HUES64 (cell line): ENCODE data around the gene LDHA.

Source experiments
- H3K27ac ChIP-seq: 2 replicates; pipeline ENCODE4 v1.7.0; 2013; ENCODE audit warnings: low read depth, low read length, inconsistent platforms
- H3K27me3 ChIP-seq: 2 replicates; pipeline ENCODE4 v1.6.1; 2013; ENCODE audit warnings: mild to moderate bottlenecking, low read length; ENCODE audit not compliant: insufficient read depth
- H3K36me3 ChIP-seq: 2 replicates; pipeline ENCODE4 v1.6.1; 2013; ENCODE audit warnings: mild to moderate bottlenecking, low read length; ENCODE audit not compliant: insufficient read depth
- H3K4me1 ChIP-seq: 2 replicates; pipeline ENCODE4 v1.6.1; 2013; ENCODE audit warnings: mild to moderate bottlenecking, low read length, moderate library complexity; ENCODE audit not compliant: insufficient read depth
- H3K4me3 ChIP-seq: 2 replicates; pipeline ENCODE4 v1.5.1; 2013; ENCODE audit warnings: mild to moderate bottlenecking, low read length, moderate library complexity
- H3K9ac ChIP-seq: 2 replicates; pipeline ENCODE4 v1.6.1; 2013; ENCODE audit warnings: mild to moderate bottlenecking, low read depth, low read length
- H3K9me3 ChIP-seq: 2 replicates; pipeline ENCODE4 v1.6.1; 2013; ENCODE audit warnings: low read depth, low read length; ENCODE audit not compliant: insufficient read depth
- WGBS: fragments of 150-250, 120-280 bp; methylation state at CpG from one replicate; pipeline ENCODE4 v1.1.7; 2013; ENCODE audit warnings: missing lambda C conversion rate; 5-methylcytosine and 5-hydroxymethylcytosine counted together

The LDHA gene

DNA sequence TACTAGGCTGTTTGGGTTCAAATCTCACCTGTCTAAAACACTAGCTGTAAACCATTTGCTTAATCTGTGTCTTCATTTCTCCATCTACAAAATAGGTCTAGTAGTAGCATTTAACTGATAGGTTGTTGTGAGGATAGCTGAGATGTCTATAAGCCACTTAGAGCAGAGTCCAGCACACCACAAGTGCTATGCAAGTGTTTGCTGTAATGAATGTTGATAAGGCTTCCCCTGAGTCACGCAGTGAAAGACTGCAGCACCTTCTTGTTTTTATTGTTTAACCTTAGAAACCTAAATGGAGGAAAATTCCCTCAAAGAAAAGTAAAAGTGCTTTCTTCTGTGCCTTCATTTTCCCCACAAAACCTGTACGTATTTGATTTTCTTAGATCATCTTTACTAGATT lies 23.1 kb upstream of the LDHA start:
- no peak overlapping the region for H3K4me3 ChIP-seq
- 78% methylated on average over 1 of the region's 2 CpGs for WGBS
- no peak overlapping the region for H3K27ac ChIP-seq
- no peaks in the 10 kb centered on the region for H3K9me3 ChIP-seq
- H3K27me3 ChIP-seq = no peaks in the 10 kb centered on the region
- H3K36me3 ChIP-seq = peaks cover 13% of the 10 kb centered on the region
- H3K4me1 ChIP-seq = no peaks in the 10 kb centered on the region
- H3K9ac ChIP-seq = no peak overlapping the region

DNA sequence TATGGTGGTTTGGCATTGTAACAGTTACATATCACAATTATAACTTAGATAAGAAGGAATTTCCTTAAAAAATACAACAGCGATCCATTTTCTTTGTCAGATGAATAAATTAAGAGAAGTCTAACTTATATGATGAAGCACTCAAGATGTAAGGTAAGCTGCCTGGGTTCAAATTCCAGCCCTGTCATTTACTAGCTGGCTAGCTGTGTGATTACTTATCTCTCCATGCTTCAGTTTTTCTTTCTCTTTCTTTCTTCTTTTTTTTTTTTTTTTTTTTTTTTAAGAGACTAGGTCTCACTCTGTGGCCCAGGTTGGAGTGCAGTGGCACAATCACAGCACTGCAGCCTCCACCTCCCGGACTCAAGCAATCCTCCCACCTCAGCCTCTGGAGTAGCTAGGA lies 22.2 kb upstream of the LDHA start:
- WGBS = 87% methylated on average over 2 of the region's 2 CpGs
- H3K9ac ChIP-seq = no peak overlapping the region
- no peaks in the 10 kb centered on the region for H3K4me1 ChIP-seq
- H3K9me3 ChIP-seq = no peaks in the 10 kb centered on the region
- H3K36me3 ChIP-seq = peaks cover 4% of the 10 kb centered on the region
- H3K27me3 ChIP-seq = no peaks in the 10 kb centered on the region
- no peak overlapping the region for H3K27ac ChIP-seq
- H3K4me3 ChIP-seq = no peak overlapping the region

DNA sequence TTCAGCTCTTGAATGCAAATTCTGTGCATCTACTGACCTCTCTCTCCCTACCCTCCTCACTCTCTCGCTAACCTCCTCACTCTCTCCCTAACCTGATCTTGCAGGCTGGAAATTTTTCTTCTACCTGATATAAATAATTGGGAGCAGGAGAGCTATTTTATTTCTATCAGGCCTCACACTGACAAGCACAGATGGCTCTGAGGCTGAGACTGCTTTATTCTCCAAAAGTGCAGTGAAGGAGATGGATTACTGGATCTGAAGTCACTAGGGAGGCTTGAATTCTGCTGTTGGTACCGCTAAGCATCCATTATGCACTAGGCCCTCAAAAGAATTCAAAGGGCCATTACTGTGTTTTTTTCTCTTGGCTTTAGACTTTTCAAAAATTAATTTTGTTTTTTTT lies 19.4 kb upstream of the LDHA start:
- H3K36me3 ChIP-seq = no peaks in the 10 kb centered on the region
- H3K27ac ChIP-seq = no peak overlapping the region
- H3K9ac ChIP-seq = no peak overlapping the region
- no peaks in the 10 kb centered on the region for H3K27me3 ChIP-seq
- WGBS = 92% methylated on average over 2 of the region's 2 CpGs
- H3K4me1 ChIP-seq = no peaks in the 10 kb centered on the region
- no peak overlapping the region for H3K4me3 ChIP-seq
- no peaks in the 10 kb centered on the region for H3K9me3 ChIP-seq

DNA sequence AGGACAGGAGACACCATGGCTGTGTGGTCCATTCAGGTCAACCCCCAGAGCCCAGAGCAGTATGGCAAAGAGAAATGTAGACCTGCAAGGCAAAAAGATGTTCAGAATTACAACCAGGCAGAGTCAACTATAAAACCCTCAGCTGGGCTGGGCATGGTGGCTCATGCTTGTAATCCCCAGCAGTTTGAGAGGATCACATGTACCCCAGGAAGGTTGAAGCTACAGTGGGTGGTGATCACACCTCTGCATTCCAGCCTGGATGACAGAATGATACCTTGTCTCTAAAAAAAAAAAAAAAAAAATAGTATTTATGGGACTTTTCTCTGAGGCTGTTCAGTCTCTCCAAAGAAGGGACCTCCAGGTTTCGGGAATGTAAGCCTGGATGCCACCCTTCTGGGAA lies 18.4 kb upstream of the LDHA start:
- Histone ChIP-seq H3K27me3 (no peaks in the 10 kb centered on the region), H3K4me3 (no peak overlapping the region), H3K9ac (no peak overlapping the region), H3K36me3 (no peaks in the 10 kb centered on the region), H3K9me3 (no peaks in the 10 kb centered on the region), H3K27ac (no peak overlapping the region), H3K4me1 (no peaks in the 10 kb centered on the region)
- 91% methylated on average over 1 of the region's 1 CpG for WGBS

DNA sequence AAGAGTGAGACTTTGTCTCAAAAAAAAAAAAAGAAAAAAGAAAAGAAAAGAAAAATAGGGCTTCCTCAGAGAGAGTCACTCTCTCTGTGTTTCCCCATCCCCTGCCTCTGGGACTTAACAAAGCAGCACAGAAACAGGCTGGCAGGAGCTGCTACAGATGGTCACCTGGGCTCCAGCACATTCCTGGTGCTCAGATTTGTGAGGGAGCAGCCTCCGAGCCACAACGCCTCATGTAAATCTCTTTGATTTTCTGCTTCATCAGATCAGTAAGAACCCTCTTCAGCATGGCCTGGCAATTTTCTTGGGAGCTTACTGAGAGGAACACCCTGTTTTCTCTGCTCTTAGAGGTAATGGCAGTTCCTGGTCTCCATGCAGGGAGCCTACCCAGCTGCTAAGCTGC lies 15.2 kb upstream of the LDHA start:
- 69% methylated on average over 2 of the region's 2 CpGs for WGBS
- Histone ChIP-seq H3K27ac (no peak overlapping the region), H3K4me1 (peaks cover 5% of the 10 kb centered on the region; the same call in 1 of the 2 replicates)

DNA sequence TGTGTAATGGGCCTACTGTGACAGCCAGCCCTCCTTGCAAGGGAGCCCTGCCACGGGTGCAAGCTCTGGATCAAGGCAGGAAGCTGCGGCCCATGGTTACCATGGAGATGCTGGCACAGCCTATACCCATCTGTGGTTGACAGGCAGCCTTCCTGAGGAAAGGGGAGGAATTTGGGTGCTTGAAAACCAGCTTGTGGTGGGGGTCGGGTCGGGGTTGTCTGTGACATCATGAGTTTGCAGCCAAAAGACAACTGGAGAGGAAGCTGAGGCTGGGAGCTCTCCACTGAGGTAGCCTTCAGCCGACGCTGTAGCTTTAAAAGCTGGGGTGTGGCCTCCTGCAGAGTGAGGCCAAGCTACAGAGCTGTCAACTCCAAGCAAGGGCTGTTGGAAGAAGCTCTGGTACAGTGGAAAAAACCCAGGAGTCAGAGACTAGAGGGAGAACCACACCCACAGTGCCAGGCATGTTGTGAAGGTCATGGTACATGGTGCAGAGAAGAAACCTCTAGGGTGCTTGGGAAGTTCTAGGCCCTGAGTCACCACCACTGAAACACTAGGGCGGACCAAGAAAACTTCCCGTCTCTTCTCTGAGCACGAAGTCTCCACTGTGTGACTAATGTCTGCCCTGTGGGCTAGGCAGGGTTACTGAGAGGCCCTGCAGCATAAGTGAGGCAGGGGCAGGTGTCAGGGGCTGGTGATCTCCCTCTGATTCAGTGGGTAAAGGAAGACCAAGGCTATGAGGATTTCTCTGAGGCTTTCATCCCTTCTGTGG lies 10.8 kb upstream of the LDHA start:
- 55% methylated on average over 9 of the region's 9 CpGs for WGBS
- Histone ChIP-seq H3K9me3 (no peaks in the 10 kb centered on the region), H3K27ac (no peak overlapping the region), H3K9ac (no peak overlapping the region), H3K27me3 (no peaks in the 10 kb centered on the region), H3K4me3 (no peak overlapping the region), H3K4me1 (peaks cover 5% of the 10 kb centered on the region; the same call in 1 of the 2 replicates), H3K36me3 (no peaks in the 10 kb centered on the region)

More for the DNA sequence above, 15.2 kb upstream of the LDHA start:
- no peak overlapping the region for H3K4me3 ChIP-seq
- no peaks in the 10 kb centered on the region for H3K27me3 ChIP-seq
- H3K9me3 ChIP-seq = no peaks in the 10 kb centered on the region
- no peaks in the 10 kb centered on the region for H3K36me3 ChIP-seq
- H3K9ac ChIP-seq = no peak overlapping the region

DNA sequence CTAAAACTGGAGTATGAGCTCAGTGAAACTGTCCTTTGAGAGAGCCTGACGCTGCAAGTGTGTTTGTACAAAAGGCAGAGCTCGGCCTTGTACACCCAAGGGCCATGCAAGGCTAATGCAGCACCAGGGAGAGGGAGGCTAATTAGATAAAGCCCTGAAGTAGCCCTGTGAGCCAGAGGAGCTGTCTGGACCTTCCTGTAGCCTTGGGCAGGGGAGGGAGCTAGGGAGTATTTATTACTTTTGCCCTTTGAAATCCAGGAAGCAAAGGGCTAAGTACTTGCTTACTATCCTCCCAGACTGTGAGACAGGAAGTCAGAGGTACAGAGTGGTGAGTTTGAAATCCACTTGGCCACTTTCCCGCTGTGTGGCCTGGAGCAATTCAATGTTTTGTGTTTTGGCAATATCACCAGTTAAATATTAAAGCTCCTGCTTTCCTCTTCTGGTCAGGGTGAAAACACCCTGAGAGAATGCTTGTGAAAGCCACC lies 10.2 kb upstream of the LDHA start:
- Histone ChIP-seq H3K4me3 (no peak overlapping the region), H3K27ac (no peak overlapping the region), H3K27me3 (no peaks in the 10 kb centered on the region), H3K4me1 (peaks cover 5% of the 10 kb centered on the region; the same call in 1 of the 2 replicates), H3K36me3 (no peaks in the 10 kb centered on the region), H3K9me3 (no peaks in the 10 kb centered on the region), H3K9ac (no peak overlapping the region)
- WGBS = 76% methylated on average over 3 of the region's 3 CpGs

DNA sequence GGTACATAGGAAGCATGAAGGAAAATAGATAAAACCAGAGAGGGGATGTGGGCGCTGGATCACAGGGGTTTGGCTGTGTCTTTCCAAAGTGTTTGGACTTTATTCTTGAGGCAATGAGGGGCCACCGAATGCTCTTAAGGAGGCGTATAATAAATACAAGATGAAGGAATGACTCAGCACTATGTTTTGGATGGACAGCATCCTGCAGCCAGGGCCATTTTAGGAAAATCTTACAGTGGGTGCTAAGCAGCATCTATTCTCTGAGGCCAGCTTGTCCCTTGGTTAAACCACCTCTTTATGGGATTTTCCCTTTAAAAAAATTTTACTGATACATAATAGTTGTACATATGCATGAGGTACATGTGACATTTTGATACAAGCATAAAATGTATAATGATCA lies 4.3 kb upstream of the LDHA start:
- no peaks in the 10 kb centered on the region for H3K27me3 ChIP-seq
- no peaks in the 10 kb centered on the region for H3K36me3 ChIP-seq
- no peak overlapping the region for H3K9ac ChIP-seq
- H3K4me1 ChIP-seq = 0 out of 2 replicates have a peak, but pooled peaks cover 5% of the 10 kb centered on the region
- H3K4me3 ChIP-seq = no peak overlapping the region
- WGBS = 90% methylated on average over 3 of the region's 3 CpGs
- H3K27ac ChIP-seq = no peak overlapping the region
- no peaks in the 10 kb centered on the region for H3K9me3 ChIP-seq

DNA sequence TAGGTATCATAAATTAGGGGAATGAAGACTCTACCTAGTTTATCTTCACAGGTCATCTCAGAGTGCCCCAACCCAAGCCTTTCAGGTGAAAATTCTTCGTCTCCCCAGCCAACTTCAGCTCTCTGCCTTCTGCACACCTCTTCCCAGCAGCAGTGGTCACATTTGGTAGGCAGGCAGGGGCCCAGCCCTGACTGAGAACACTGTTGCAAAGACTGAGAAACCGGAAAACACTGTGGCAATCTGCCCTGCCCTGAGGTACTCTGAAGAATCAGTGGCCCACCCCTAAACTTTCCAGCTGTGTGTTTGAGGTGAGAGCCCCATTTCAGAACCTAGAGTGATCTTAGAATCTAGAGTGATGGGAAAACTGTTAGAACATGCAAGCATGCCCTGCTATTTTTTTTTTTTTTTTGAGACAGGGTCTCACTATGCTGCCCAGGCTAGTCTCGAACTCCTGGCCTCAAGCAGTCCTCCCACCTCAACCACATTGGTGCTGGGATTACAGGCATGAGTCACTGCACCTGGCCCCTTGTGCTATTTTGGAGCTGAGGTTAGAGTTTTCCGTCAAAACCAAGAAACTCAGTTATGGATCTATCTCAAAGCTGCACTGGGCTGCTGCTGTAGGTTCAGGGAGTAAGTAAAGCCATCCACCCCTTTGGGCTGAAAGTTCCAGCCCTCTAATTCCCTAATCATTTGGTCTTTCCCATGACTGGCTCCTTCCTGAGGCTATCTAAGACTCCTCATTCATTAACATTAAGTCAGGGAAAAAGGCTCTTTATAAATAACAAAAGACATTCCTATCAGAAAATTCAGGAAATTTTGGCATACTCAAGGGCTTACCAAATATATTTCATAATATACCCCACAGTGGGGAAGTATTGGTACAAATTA lies 1.7 kb upstream of the LDHA start:
- H3K9me3 ChIP-seq = no peaks in the 10 kb centered on the region
- H3K27ac ChIP-seq = no peak overlapping the region
- 92% methylated on average over 4 of the region's 4 CpGs for WGBS
- no peaks in the 10 kb centered on the region for H3K27me3 ChIP-seq
- H3K36me3 ChIP-seq = peaks cover 15% of the 10 kb centered on the region
- no peak overlapping the region for H3K4me3 ChIP-seq
- no peak overlapping the region for H3K9ac ChIP-seq
- H3K4me1 ChIP-seq = 0 out of 2 replicates have a peak, but pooled peaks cover 5% of the 10 kb centered on the region

DNA sequence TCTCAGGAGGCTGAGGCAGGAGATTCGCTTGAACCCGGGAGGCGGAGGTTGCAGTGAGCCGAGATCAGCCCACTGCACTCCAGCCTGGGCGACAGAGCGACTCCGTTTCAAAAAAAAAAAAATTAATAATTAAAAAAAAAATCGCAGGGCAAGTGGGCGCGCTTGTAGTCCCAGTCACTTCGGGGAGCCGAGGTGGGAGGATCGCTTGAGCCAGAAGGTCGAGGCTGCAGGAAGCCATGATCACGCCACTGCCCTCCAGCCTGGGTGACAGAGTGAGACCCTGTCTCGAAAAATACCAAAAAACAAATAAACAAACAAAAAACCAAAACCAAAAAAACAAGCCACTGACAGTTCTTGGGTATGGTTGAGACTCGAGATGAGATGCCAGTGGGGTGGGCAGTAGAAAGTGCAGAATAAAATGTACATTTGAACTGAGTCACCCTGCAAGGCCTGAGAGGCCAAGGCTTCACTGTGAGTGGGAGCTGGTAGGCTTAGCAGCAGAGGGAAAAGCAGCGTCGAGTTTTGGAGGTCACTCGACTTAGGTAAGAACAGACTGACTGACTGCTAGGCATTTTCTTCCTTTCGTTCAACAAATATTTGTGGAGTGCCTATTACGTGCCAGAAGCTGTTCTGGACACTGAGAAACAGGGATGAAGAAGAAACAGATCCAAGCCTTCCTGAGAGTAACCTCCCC lies 635 bp upstream of the LDHA start:
- peak overlapping the region; percentile 95 for H3K9ac ChIP-seq
- 0 out of 2 replicates have a peak overlapping the region, but pooled peaks have one; percentile 62 for H3K27ac ChIP-seq

More for the DNA sequence above, 635 bp upstream of the LDHA start:
- H3K4me1 ChIP-seq = 0 out of 2 replicates have a peak, but pooled peaks cover 5% of the 10 kb centered on the region
- no peaks in the 10 kb centered on the region for H3K9me3 ChIP-seq
- peaks cover 25% of the 10 kb centered on the region for H3K36me3 ChIP-seq
- WGBS = 83% methylated on average over 21 of the region's 22 CpGs
- peak overlapping the region; percentile 76 for H3K4me3 ChIP-seq
- H3K27me3 ChIP-seq = no peaks in the 10 kb centered on the region
